ENCODE data around the gene MPV17. TPM values are rescaled to one million over a fixed set of nuclear protein-coding genes. Genes with fewer than 3 reads are reported as not detected.

MPV17 gene
- total and polyA plus RNA-seq, 9 of the 15 experiments (the other 6 are each of a cell fraction or from before 2014, with no cell fraction given): 54.7 to 140 (median 70.2) TPM

DNA sequence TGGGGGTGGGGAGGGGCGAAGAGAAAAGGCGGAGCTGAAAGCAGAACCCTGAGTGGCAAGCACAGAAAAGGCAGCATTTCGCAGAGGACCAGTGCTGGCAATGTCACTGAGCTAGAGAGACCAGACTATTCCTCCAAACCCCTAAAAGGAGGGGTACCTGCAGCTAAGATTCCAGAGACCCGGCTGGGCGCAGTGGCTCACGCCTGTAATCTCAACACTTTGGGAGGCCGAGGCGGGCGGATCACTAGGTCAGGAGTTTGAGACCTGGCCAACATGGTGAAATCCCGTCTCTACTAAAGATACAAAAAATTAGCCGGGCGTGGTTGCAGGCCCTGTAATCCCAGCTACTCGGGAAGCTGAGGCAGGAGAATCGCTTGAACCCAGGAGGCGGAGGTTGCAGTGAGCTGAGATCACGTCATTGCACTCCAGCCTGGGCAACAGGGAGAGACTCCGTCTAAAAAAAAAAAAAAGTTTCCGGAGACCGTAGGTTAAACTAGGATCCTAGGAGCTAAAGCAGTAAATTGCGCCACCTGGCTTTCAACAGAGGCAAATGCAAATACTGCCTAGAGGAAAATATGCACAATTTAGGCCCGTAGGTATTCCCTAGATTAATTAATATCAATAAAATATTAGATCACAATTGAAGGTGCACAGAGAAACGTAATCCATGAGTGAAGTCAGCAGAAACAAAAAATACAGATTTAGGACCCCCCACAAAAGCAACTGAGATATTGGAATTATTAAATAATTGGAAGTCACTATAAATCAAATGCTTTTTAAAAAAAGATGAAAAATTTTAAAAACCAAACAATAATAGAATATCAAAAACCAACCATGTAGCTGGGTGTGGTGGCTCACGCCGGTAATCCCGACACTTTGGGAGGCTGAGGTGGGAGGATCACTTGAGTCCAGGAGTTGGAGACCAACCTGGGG, 19.5 kb downstream of the MPV17 start (continued):
- 0 out of 2 replicates have a peak, but pooled peaks have one; percentile 48 for TF ChIP-seq JUN (IDR thresholded peaks at IDR 0.05; ENCODE audit: borderline replicate concordance, low read depth, low read length)
- TF ChIP-seq JUN (CRISPR knock-in tag; IDR thresholded peaks at IDR 0.05; ENCODE audit: borderline replicate concordance): no peak
- TF ChIP-seq ATF7 (IDR thresholded peaks at IDR 0.05): peak; percentile 93
- no peak for TF ChIP-seq SAP30 (IDR thresholded peaks at IDR 0.05; ENCODE audit: borderline replicate concordance, insufficient read depth, low read depth, low read length, poor library complexity, severe bottlenecking)
- TF ChIP-seq, protein P1, sequence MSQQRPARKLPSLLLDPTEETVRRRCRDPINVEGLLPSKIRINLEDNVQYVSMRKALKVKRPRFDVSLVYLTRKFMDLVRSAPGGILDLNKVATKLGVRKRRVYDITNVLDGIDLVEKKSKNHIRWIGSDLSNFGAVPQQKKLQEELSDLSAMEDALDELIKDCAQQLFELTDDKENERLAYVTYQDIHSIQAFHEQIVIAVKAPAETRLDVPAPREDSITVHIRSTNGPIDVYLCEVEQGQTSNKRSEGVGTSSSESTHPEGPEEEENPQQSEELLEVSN (IDR thresholded peaks at IDR 0.05; ENCODE audit: borderline replicate concordance in 1 of 2, extremely low read depth in 1 of 2, insufficient read depth in 1 of 2, insufficient read length in 1 of 2, low read depth in 1 of 2, low read length in 1 of 2, poor library complexity in 1 of 2, severe bottlenecking in 1 of 2): no peak
- TF ChIP-seq CBX1 (IDR thresholded peaks at IDR 0.05; ENCODE audit: low read depth): no peak
- TF ChIP-seq, protein P2, sequence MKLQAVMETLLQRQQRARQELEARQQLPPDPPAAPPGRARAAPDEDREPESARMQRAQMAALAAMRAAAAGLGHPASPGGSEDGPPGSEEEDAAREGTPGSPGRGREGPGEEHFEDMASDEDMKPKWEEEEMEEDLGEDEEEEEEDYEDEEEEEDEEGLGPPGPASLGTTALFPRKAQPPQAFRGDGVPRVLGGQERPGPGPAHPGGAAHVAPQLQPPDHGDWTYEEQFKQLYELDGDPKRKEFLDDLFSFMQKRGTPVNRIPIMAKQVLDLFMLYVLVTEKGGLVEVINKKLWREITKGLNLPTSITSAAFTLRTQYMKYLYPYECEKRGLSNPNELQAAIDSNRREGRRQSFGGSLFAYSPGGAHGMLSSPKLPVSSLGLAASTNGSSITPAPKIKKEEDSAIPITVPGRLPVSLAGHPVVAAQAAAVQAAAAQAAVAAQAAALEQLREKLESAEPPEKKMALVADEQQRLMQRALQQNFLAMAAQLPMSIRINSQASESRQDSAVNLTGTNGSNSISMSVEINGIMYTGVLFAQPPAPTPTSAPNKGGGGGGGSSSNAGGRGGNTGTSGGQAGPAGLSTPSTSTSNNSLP (IDR thresholded peaks at IDR 0.05; ENCODE audit: borderline replicate concordance, low read depth, low read length): 0 out of 2 replicates have a peak, but pooled peaks have one; percentile 49
- TF ChIP-seq, protein P3, sequence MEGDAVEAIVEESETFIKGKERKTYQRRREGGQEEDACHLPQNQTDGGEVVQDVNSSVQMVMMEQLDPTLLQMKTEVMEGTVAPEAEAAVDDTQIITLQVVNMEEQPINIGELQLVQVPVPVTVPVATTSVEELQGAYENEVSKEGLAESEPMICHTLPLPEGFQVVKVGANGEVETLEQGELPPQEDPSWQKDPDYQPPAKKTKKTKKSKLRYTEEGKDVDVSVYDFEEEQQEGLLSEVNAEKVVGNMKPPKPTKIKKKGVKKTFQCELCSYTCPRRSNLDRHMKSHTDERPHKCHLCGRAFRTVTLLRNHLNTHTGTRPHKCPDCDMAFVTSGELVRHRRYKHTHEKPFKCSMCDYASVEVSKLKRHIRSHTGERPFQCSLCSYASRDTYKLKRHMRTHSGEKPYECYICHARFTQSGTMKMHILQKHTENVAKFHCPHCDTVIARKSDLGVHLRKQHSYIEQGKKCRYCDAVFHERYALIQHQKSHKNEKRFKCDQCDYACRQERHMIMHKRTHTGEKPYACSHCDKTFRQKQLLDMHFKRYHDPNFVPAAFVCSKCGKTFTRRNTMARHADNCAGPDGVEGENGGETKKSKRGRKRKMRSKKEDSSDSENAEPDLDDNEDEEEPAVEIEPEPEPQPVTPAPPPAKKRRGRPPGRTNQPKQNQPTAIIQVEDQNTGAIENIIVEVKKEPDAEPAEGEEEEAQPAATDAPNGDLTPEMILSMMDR (IDR thresholded peaks at IDR 0.05 in 2 of 3, conservative IDR thresholded peaks at IDR 0.05 in 1 of 3; ENCODE audit: insufficient read depth in 2 of 3, low read depth in 1 of 3, low read length in 3 of 3): peak; percentile 80 to 93 (median 85)
- no peak for TF ChIP-seq POLR2AphosphoS5 (IDR thresholded peaks at IDR 0.05; ENCODE audit: control insufficient read depth, insufficient read depth, low read depth, low read length)
- TF ChIP-seq, protein P4, sequence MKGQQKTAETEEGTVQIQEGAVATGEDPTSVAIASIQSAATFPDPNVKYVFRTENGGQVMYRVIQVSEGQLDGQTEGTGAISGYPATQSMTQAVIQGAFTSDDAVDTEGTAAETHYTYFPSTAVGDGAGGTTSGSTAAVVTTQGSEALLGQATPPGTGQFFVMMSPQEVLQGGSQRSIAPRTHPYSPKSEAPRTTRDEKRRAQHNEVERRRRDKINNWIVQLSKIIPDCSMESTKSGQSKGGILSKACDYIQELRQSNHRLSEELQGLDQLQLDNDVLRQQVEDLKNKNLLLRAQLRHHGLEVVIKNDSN (CRISPR knock-in tag; IDR thresholded peaks at IDR 0.05): no peak
- TF ChIP-seq RAD21 (CRISPR knock-in tag; conservative IDR thresholded peaks at IDR 0.05 in 1 of 2, IDR thresholded peaks at IDR 0.05 in 1 of 2): peak; percentile 80 to 85
- TF ChIP-seq, protein P5, sequence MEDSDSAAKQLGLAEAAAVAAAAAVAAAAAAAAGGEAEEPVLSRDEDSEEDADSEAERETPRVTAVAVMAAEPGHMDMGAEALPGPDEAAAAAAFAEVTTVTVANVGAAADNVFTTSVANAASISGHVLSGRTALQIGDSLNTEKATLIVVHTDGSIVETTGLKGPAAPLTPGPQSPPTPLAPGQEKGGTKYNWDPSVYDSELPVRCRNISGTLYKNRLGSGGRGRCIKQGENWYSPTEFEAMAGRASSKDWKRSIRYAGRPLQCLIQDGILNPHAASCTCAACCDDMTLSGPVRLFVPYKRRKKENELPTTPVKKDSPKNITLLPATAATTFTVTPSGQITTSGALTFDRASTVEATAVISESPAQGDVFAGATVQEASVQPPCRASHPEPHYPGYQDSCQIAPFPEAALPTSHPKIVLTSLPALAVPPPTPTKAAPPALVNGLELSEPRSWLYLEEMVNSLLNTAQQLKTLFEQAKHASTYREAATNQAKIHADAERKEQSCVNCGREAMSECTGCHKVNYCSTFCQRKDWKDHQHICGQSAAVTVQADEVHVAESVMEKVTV (CRISPR knock-in tag; IDR thresholded peaks at IDR 0.05): peak; percentile 78

Data from K562 (cell line).